HepG2 (cell line): Measurements from ENCODE around the gene SLC25A17. TPM values are rescaled to one million over a fixed set of nuclear protein-coding genes. Genes with fewer than 3 reads are reported as not detected.

Source experiments
- ELF1 ChIP-seq: sonication (generic); formaldehyde crosslinking; IDR thresholded peaks from 2 replicates; pipeline ENCODE4 v1.4.0; 2020; ENCODE audit warnings: missing genetic modification reagents
- HDAC6 ChIP-seq: fragments of 200-600 bp; sonication (generic); IDR thresholded peaks from 2 replicates; pipeline ENCODE4 v1.7.0; 2017; ENCODE audit warnings: mild to moderate bottlenecking, antibody characterized with exemption, low read length, low read depth
- KDM1A ChIP-seq: IDR thresholded peaks from 2 replicates; pipeline ENCODE4 v1.6.1; 2016; ENCODE audit warnings: missing compliant biosample characterization
- MYC ChIP-seq: sonication (generic); formaldehyde crosslinking; IDR thresholded peaks from 2 replicates; pipeline ENCODE4 v1.9.0; 2021; ENCODE audit warnings: missing genetic modification reagents, borderline replicate concordance
- NAIF1 ChIP-seq: sonication (generic); formaldehyde crosslinking; IDR thresholded peaks from 2 replicates; pipeline ENCODE4 v1.5.0; 2020; ENCODE audit warnings: mild to moderate bottlenecking, missing genetic modification reagents, borderline replicate concordance
- POLR2A ChIP-seq, 2 experiments: IDR thresholded peaks; 2 replicates each; pipeline ENCODE4 v1.6.1; 2011; ENCODE audit warnings: low read depth in 2 of 2, low read length in 2 of 2, mild to moderate bottlenecking in 1 of 2, moderate library complexity in 1 of 2; ENCODE audit not compliant: insufficient read depth in 1 of 2
- POLR2AphosphoS2 ChIP-seq: IDR thresholded peaks from 2 replicates; pipeline ENCODE4 v1.6.1; 2011; ENCODE audit warnings: low read depth, low read length, improper control_type of control experiment
- SALL1 ChIP-seq: sonication (generic); formaldehyde crosslinking; IDR thresholded peaks from 2 replicates; pipeline ENCODE4 v1.8.0; 2022; ENCODE audit warnings: mild to moderate bottlenecking, missing genetic modification reagents
- SSRP1 ChIP-seq: IDR thresholded peaks from 2 replicates; pipeline ENCODE4 v1.6.1; 2016; ENCODE audit warnings: control low read depth
- ZNF317 ChIP-seq: sonication (generic); formaldehyde crosslinking; IDR thresholded peaks from 2 replicates; pipeline ENCODE4 v1.5.0; 2020; ENCODE audit warnings: mild to moderate bottlenecking, missing genetic modification reagents
- ZNF337 ChIP-seq: sonication (generic); formaldehyde crosslinking; IDR thresholded peaks from 2 replicates; pipeline ENCODE4 v1.5.1; 2020; ENCODE audit warnings: missing genetic modification reagents, low read depth, mild to moderate bottlenecking, borderline replicate concordance
- ZNF589 ChIP-seq: sonication (generic); formaldehyde crosslinking; conservative IDR thresholded peaks from 2 replicates; pipeline ENCODE4 v1.8.0; 2022; ENCODE audit warnings: mild to moderate bottlenecking, moderate library complexity, missing genetic modification reagents
- polyA plus RNA-seq, 8 experiments: library from polyadenylated mRNA; depleted of rRNA in 3 of 8; stranded (reverse) in 7 of 8; unstranded in 1 of 8; fragments of >200 nt; fragmentation: Illumina TruSeq in 4 of 8; extraction: Trizol in 4 of 8; gene quantifications; 2 replicates each; pipeline versions ENCODE4 v1.2.1 to v1.2.3, GENCODE V29; 2011 to 2016; ENCODE audit warnings: low read depth in 4 of 8, missing spikeins in 1 of 8, mixed read lengths in 1 of 8; ENCODE audit not compliant: insufficient read depth in 1 of 8
- total RNA-seq, 5 experiments: library from RNA; depleted of rRNA; stranded (reverse); fragments of >200 nt; fragmentation: Illumina TruSeq; extraction: Trizol; gene quantifications; 2 replicates each; pipeline ENCODE4 v1.2.3, GENCODE V29; 2016; ENCODE audit warnings: low read depth in 1 of 5
- TF ChIP-seq, protein P1 (sequence below): sonication (generic); formaldehyde crosslinking; IDR thresholded peaks from 2 replicates; pipeline ENCODE4 v1.5.0; 2020; ENCODE audit warnings: missing genetic modification reagents
- TF ChIP-seq, protein P2 (sequence below), 2 experiments: fragments of 450-650 bp in 1 of 2; sonication (generic) in 1 of 2; formaldehyde crosslinking; IDR thresholded peaks; 2 replicates each; pipeline versions ENCODE4 v1.5.0 to v1.8.0; 2020 to 2022; ENCODE audit warnings: mild to moderate bottlenecking in 1 of 2, missing genetic modification reagents in 1 of 2
- TF ChIP-seq, protein P3 (sequence below): sonication (generic); formaldehyde crosslinking; IDR thresholded peaks from 2 replicates; pipeline ENCODE4 v1.4.0; 2020; ENCODE audit warnings: mild to moderate bottlenecking, missing genetic modification reagents
- TF ChIP-seq, protein P4 (sequence below): sonication (generic); formaldehyde crosslinking; IDR thresholded peaks from 2 replicates; pipeline ENCODE4 v1.5.1; 2020; ENCODE audit warnings: mild to moderate bottlenecking, missing genetic modification reagents
- TF ChIP-seq, protein P5 (sequence below): sonication (generic); formaldehyde crosslinking; IDR thresholded peaks from 2 replicates; pipeline ENCODE4 v1.8.1; 2023; ENCODE audit warnings: mild to moderate bottlenecking, missing genetic modification reagents, borderline replicate concordance
- TF ChIP-seq, protein P6 (sequence below): sonication (generic); formaldehyde crosslinking; IDR thresholded peaks from 2 replicates; pipeline ENCODE4 v1.4.0; 2020; ENCODE audit warnings: missing genetic modification reagents

Gene SLC25A17
- total and polyA plus RNA-seq, 2 of the 13 experiments (the other 11 are each of a cell fraction or from before 2014, with no cell fraction given) = 15.7 to 27.9 TPM

DNA sequence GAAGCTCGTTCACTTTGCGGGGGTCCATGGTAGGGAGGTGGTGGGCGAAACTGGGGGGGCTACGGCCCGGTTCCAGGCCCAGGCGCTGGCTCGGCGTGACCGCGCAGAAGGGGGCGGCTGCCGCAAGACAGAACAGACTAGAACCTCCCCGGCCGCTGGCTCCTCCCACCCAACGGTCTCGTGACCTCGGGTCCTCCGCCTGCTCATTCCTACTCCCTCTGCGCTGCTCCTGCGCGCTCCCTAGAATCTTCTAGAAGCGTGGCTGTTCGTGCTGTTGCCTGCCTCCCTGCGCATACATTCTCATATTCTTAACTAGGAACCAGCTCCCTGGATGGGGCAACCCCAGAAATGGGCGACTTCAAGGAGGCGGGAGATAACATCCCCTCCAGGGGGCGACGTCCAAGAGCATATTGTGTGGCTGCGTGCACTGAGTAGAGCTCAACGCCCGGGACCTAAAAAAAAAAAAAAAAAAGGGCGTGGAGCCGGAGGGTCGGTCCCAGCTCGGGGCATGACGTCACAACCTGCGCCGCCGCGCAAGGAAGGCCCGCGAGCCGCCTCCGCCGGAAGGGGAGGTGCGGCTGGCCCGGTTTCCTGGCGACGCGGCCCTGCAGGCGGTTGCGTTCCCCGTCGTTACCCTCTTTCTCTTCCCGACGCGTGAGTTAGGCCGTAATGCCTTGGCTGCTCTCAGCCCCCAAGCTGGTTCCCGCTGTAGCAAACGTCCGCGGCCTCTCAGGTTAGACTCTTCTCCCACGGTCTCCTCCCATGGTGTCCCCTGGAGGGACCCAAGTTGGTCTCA, 37.6 kb upstream of the SLC25A17 start, which contains the start of the genes ST13 and XPNPEP3 (continued):
- TF ChIP-seq, protein P1, sequence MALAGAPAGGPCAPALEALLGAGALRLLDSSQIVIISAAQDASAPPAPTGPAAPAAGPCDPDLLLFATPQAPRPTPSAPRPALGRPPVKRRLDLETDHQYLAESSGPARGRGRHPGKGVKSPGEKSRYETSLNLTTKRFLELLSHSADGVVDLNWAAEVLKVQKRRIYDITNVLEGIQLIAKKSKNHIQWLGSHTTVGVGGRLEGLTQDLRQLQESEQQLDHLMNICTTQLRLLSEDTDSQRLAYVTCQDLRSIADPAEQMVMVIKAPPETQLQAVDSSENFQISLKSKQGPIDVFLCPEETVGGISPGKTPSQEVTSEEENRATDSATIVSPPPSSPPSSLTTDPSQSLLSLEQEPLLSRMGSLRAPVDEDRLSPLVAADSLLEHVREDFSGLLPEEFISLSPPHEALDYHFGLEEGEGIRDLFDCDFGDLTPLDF (CRISPR knock-in tag) = peak; percentile 76
- TF ChIP-seq HDAC6 = no peak
- no peak for TF ChIP-seq POLR2AphosphoS2
- TF ChIP-seq SSRP1 = no peak
- TF ChIP-seq ZNF337 = peak; percentile 12; the same call in 1 of the 2 replicates
- peak; percentile 90 for TF ChIP-seq NAIF1 (CRISPR knock-in tag)
- TF ChIP-seq, protein P2, sequence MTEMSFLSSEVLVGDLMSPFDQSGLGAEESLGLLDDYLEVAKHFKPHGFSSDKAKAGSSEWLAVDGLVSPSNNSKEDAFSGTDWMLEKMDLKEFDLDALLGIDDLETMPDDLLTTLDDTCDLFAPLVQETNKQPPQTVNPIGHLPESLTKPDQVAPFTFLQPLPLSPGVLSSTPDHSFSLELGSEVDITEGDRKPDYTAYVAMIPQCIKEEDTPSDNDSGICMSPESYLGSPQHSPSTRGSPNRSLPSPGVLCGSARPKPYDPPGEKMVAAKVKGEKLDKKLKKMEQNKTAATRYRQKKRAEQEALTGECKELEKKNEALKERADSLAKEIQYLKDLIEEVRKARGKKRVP (CRISPR knock-in tag; IDR thresholded peaks at IDR 0.05) = peak in 1 of 2 experiments; percentile 76; a peak in 2 of 4 replicates
- TF ChIP-seq, protein P3, sequence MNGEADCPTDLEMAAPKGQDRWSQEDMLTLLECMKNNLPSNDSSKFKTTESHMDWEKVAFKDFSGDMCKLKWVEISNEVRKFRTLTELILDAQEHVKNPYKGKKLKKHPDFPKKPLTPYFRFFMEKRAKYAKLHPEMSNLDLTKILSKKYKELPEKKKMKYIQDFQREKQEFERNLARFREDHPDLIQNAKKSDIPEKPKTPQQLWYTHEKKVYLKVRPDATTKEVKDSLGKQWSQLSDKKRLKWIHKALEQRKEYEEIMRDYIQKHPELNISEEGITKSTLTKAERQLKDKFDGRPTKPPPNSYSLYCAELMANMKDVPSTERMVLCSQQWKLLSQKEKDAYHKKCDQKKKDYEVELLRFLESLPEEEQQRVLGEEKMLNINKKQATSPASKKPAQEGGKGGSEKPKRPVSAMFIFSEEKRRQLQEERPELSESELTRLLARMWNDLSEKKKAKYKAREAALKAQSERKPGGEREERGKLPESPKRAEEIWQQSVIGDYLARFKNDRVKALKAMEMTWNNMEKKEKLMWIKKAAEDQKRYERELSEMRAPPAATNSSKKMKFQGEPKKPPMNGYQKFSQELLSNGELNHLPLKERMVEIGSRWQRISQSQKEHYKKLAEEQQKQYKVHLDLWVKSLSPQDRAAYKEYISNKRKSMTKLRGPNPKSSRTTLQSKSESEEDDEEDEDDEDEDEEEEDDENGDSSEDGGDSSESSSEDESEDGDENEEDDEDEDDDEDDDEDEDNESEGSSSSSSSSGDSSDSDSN (CRISPR knock-in tag) = peak; percentile 18; the same call in 1 of the 2 replicates
- TF ChIP-seq MYC (CRISPR knock-in tag) = peak; percentile 75
- TF ChIP-seq SALL1 (CRISPR knock-in tag) = peak; percentile 62
- TF ChIP-seq ZNF317 = peak; percentile 11; the same call in 1 of the 2 replicates
- TF ChIP-seq, protein P4, sequence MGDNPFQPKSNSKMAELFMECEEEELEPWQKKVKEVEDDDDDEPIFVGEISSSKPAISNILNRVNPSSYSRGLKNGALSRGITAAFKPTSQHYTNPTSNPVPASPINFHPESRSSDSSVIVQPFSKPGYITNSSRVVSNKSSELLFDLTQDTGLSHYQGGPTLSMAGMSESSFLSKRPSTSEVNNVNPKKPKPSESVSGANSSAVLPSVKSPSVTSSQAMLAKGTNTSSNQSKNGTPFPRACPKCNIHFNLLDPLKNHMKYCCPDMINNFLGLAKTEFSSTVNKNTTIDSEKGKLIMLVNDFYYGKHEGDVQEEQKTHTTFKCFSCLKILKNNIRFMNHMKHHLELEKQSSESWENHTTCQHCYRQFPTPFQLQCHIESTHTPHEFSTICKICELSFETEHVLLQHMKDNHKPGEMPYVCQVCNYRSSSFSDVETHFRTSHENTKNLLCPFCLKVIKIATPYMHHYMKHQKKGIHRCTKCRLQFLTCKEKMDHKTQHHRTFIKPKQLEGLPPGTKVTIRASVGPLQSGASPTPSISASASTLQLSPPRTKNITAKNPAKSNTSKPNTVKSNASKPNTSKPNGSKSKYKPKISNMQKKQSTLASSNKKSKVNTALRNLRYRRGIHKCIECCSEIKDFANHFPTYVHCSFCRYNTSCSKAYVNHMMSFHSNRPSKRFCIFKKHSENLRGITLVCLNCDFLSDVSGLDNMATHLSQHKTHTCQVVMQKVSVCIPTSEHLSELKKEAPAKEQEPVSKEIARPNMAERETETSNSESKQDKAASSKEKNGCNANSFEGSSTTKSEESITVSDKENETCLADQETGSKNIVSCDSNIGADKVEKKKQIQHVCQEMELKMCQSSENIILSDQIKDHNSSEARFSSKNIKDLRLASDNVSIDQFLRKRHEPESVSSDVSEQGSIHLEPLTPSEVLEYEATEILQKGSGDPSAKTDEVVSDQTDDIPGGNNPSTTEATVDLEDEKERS (CRISPR knock-in tag) = no peak; the same call in 1 of the 2 replicates
- 0 out of 2 replicates have a peak, but pooled peaks have one; percentile 60 for TF ChIP-seq ZNF589
- TF ChIP-seq, protein P5, sequence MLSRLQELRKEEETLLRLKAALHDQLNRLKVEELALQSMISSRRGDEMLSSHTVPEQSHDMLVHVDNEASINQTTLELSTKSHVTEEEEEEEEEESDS (CRISPR knock-in tag) = 0 out of 2 replicates have a peak, but pooled peaks have one; percentile 31
- TF ChIP-seq ELF1 (CRISPR knock-in tag) = peak; percentile 74
- TF ChIP-seq POLR2A (IDR thresholded peaks at IDR 0.05; ENCODE audit: insufficient read depth in 1 of 2, low read depth in 2 of 2, low read length in 2 of 2) = peak; percentile 75 to 83
- TF ChIP-seq, protein P6, sequence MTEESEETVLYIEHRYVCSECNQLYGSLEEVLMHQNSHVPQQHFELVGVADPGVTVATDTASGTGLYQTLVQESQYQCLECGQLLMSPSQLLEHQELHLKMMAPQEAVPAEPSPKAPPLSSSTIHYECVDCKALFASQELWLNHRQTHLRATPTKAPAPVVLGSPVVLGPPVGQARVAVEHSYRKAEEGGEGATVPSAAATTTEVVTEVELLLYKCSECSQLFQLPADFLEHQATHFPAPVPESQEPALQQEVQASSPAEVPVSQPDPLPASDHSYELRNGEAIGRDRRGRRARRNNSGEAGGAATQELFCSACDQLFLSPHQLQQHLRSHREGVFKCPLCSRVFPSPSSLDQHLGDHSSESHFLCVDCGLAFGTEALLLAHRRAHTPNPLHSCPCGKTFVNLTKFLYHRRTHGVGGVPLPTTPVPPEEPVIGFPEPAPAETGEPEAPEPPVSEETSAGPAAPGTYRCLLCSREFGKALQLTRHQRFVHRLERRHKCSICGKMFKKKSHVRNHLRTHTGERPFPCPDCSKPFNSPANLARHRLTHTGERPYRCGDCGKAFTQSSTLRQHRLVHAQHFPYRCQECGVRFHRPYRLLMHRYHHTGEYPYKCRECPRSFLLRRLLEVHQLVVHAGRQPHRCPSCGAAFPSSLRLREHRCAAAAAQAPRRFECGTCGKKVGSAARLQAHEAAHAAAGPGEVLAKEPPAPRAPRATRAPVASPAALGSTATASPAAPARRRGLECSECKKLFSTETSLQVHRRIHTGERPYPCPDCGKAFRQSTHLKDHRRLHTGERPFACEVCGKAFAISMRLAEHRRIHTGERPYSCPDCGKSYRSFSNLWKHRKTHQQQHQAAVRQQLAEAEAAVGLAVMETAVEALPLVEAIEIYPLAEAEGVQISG = peak; percentile 78
- TF ChIP-seq KDM1A = no peak
